ENCODE data around the gene ZSCAN5B.

DNA sequence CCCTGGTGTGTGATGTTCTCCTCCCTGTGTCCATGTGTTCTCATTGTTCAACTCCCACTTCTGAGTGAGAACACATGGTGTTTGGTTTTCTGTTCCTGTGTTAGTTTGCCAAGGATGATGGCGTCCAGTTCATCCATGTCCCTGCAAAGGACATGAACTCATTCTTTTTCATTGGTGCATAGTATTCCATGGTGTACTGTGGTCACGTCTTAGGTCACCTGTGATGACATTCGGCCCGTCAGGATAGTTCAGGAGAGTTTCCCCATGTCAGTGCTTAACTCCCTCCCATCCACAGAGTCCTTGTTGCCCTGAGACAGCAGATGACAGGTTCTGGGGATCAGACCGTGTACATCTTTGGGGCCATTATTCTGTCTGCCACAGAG lies 47.9 kb downstream of the ZSCAN5B start:
- no peak for TF ChIP-seq CTCF (IDR thresholded peaks at IDR 0.05)
- no peak for TF ChIP-seq POLR2A (IDR thresholded peaks at IDR 0.05)

Measured in thyroid gland (tissue), 4 donors.